Epidermal melanocyte (primary cell): ENCODE results near the gene SLC15A2.

Source experiments
- DNase-seq: peaks from one replicate; pipeline ENCODE4 v3.0.0; 2011; ENCODE audit warnings: low spot score; ENCODE audit not compliant: insufficient read length

Gene SLC15A2

DNA sequence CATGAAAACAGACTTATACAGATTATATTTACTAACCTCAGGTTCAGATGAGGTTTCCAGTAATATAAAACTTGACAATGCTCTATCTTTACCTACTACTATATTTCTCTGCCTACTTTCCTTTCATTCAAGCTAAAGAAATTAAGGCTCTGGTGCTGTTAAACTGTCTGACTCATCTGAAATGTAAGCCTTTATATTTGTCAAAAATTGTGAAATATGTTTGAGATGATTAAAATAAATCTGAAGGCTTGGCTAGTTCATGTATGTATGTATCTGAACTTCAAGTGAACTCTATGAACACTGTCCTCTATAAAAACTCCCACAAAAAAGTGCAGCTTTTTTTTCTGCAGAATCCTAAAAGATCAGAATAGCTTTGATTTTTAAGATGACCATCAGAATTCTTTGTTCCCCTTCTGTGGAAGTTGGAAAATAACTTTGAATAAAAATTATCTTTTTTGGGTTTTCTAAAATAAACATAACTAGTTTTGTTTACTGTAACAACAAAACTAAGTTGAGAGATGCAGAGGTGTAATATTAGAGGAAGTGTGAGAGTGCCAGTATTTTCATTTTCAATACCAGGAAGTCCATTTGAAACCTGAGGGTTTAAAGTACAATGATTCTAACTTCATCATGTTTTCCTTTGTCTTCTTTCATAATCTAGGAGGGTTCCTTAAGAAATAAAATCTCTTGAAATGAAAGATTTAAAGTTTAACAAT is 85.7 kb downstream of the SLC15A2 start:
- no peak for DNase-seq

GRCh38 chr3:121980450-121980796 is 86.2 kb downstream of the SLC15A2 start:
- DNase-seq: no peak

- DNase-seq: no peak
These were observed 87.3 kb downstream of the SLC15A2 start for GRCh38 chr3:121981473-121981872.

DNA sequence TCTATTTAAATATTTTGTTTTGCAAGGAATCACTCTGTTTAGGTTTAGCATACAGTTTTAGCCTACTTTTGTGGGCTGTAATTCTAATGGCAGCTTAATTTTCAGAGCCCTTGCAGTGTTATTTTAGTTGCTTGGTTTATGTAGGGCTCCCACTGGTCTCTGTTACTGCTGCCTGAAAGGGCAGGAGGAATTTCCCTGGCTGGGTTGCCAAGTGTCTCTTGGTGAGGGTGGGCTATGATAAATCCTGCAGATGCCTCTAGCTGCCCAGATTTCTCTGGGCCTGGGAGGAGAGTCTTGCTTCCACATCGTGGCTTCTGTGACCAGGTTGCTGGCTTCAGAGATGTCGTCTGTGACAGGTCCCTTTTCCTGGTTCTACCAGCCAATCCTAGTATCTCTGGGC is 91.6 kb downstream of the SLC15A2 start:
- DNase-seq: no peak

- DNase-seq: no peak
These were observed 93.9 kb downstream of the SLC15A2 start for GRCh38 chr3:121988146-121988545.

- no peak for DNase-seq
These were observed 95.7 kb downstream of the SLC15A2 start for GRCh38 chr3:121989943-121990342.

DNA sequence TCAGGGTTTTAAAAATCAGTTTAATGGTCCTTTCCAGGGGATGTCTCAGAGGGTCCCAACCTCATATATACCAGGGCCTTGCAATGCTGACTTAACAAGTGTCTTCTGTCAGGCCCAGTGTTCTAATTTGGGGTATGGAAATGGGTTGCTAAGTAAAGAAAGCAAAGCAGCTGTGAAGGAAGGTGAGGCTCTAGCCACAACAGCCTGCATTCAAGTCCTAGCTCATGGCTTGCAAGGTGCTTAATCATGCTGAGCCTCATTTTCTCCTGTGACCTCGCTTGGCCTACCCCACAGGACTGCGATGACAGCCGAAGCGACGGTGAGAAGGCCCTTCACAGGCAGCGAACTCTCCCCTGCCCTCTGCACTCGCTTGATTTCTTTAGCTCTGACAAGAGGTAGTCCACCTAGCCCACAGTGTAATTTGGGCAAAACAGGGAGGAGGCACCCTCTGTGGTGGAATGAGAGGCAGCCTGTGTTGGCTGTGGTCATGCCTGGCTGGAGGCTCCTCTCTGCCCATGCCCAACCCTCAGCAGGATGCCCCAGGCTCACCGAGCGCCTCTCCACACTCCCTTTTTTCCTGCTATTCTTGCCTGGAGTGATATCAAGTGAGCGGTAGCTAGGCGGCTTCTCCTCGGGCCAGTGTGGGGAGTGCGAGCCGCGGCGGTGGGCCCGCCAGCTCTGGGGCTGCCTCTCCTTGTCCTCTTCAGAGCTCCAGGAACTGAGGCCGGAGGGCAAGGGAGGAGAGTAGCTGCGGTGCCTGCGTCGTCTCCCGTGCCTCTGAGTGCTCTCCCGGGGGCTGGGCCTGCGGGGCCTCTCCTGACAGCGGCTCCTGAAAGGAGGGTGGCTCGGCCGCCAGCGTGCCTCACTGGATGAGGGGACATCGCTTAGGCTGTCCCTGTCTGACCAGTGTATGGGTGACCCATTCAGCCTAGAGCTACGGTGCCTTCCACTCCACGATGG is 98.7 kb downstream of the SLC15A2 start:
- DNase-seq: no peak
